HG02623 (cell line): ENCODE results near the gene TDRD12.
"Not testable (repeated sequence)": the region's sequence is repeated elsewhere in the genome, so short reads cannot be mapped to it uniquely, and the experiment has no call there.

Experiments used
- ATAC-seq: cut with Tn5 transposase; IDR thresholded peaks from one replicate; pipeline ENCODE4 v1.9.1; 2021; ENCODE audit warnings: moderate library complexity; ENCODE audit not compliant: unreplicated experiment

TDRD12 gene

DNA sequence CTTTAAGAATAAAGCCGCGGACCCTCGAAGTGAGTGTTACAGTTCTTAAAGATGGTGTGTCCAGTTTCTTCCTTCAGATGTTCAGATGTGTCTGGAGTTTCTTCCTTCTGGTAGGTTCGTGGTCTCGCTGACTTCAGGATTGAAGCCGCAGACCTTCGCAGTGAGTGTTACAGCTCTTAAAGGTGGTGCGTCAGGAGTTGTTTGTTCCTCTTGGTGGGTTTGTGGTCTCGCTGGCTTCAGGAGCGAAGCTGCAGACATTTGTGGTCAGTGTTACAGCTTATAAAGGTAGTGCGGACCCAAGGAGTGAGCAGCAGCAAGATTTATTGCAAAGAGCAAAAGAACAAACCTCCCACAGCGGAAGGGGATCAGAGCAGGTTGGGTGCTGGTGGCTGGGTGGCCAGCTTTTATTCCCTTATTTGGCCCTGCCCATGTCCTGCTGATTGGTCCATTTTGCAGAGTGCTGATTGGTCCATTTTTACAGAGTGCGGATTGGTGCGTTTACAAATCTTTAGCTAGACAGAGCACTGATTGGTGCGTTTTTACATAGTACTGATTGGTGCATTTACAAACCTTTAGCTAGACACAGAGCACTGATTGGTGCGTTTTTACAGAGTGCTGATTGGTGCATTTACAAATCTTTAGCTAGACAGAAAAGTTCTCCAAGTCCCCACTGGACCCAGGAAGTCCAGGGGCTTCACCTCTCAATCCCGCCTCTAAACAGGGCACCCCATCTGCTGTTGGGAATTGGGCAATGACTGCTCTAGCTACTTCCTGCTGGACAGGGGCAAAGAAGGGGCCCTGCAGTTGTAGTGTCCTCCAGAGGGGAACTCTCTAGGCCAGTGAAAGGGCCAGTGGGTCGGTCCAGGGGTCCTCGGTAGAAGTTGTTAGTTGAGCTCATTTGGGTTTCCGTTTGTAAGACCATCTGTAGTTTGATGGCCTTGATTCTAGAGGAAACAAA, 26.1 kb upstream of the TDRD12 start:
- not testable (repeated sequence) for ATAC-seq

DNA sequence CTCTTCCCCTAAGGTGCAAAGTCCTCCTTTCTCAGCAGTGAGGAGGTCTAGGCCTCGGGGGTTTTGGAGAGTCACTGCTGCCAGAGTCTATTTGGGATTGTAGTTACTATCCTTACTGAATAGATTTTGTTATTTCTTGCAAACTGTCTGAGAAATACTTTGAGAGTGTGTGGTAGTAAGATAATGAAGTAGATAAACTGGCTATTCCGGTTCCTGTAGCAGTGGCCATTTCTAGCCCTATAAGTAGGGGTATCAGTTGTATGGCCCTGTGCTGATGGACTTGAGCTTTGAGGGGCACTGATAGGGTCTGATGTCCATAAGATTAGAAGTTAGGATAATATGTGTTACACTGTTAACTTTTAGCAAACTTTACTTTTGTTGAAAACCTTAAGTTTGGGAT, 25.3 kb upstream of the TDRD12 start:
- ATAC-seq = not testable (repeated sequence)

DNA sequence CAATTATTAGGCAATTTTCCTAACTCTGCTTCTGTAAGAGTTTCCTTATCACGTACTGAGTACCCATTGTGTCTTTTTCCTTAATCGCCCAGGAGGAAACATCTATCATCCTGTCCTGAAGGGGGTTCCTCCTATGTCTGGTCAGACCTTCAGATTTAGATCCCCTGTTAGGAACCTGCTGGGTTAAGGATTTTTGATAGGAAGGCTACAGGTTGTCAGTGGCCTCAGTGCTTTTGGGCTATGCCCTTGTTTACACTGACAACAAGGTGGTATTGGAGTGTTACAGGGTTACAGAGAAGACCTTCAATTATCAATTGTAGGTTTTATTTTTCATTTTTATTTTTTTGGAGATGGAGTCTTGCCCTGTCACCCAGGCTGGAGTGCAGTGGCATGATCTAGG, 24.7 kb upstream of the TDRD12 start:
- ATAC-seq = not testable (repeated sequence)

DNA sequence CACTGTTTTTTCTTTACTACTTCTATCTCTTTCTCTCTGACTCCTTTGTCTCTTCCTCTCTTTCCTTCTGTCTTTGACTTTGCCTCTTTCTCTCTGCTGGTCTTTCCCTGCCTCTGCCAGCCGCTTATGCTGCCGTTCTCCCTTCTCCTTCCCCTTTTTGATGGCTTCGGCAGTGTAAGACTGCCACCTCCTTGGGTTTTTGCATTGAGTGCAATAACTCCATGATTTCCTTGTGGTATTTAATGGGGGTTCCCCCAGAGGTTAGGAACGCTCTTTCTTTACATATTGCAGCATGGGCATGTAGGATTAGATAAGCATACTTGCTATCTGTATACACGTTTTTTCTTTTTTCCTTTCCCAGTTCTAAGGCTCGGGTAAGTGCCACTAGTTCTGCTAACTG, 24.1 kb upstream of the TDRD12 start:
- ATAC-seq = not testable (repeated sequence)

DNA sequence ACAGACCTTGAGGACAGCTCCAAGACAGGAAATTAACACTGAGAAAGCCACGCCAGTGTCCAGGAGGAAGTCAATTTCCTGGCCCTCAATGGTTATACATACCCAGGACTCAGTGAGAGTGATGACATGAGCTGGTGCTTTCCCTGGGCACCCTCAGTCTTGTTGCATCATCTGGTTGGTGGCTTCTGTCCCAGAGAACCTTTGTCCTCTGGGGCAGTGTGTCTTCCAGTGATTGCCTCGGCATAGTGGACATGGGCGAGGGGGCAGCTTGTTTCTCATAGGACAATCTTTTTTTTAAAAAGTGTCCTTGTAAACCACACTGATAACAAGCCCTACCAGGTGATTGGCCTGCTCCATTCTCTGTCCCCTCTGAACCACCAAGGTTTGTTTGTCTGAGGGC, 22.8 kb upstream of the TDRD12 start:
- not testable (repeated sequence) for ATAC-seq

DNA sequence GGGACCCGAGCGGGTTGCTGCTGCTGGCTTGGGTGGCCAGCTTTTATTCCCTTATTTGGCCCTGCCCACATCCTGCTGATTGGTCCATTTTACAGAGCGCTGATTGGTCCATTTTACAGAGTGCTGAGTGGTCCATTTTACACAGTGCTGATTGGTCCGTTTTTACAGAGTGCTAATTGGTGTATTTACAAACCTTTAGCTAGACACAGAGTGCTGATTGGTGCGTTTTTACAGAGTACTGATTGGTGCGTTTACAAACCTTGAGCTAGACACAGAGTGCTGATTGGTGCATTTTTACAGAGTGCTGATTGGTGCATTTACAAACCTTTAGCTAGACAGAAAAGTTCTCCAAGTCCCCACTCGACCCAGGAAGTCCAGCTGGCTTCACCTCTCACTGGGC, 19.4 kb upstream of the TDRD12 start:
- ATAC-seq = not testable (repeated sequence)

DNA sequence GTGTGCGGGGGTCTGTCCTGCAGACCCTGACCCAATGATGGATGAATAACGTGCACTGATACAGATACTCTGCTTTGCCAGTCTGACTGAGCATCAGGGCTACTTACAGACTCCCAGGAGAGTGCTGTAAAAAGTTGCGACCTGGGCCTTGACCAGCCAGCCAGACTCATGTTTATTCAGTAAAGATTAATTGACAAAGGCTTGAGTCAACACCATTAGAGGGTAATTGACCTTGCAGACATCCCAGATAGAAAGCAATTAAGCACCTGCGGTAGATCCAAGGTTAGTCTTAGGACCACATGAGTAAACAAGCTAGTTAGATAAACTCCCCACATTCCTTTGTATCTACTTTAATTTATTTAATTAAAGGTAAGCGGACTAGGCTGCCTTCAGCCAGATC, 17.6 kb upstream of the TDRD12 start:
- ATAC-seq = no peak

DNA sequence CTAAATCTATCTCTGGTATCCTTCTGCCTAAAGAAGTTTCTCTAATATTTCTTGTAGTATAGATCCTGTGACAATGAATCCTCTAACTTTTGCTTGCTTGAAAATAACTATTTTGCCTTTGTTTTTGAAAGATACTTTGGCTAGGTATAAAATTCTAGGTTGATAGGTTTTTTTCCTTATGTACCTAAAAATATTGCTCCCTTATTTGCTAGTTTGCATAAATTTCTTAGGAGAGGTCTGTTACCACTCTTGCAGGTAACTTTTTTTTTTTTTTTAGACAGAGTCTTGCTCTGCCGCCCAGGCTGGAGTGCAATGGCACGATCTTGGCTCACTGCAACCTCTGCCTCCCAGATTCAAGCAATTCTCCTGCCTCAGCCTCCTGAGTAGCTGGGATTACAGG, 15.6 kb upstream of the TDRD12 start:
- ATAC-seq = not testable (repeated sequence)

DNA sequence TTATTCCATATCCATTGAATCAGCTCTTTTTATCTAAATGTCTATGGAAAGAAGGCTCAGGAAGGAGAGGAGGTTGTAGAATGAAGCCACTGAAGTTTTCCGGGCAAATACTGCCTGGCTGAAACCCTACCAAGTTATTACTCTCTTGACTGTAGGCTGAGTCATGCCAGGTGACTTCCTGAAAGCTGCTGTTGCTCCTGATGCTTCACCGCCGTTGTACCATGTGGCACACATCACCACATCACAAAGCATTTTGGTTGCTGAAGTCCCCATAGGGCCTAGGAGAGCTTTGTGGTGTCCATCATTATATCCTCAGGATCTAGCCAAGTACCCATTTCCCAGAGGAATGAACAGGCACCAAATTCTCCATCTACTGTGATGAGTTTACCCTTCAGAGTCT, 11.1 kb upstream of the TDRD12 start:
- ATAC-seq = no peak

DNA sequence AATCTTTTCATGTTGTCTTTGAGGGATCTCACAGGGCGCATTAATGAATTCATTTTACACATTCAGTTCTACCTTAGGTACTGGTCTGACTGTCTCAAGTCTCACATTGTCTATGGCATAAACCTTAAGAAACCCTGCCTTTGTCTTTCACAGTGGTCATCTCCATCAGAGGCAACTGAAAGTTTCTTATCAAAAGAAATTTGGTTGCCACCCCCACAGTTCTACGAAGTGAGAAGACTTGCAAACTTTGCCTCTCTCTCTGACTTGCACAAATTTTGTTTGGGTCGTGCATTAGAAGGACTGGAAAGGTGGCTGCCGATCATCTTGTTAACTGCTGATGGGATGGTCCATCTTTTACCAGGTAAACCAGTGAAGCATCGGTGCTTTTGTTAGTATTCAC, 10.5 kb upstream of the TDRD12 start:
- ATAC-seq = no peak

DNA sequence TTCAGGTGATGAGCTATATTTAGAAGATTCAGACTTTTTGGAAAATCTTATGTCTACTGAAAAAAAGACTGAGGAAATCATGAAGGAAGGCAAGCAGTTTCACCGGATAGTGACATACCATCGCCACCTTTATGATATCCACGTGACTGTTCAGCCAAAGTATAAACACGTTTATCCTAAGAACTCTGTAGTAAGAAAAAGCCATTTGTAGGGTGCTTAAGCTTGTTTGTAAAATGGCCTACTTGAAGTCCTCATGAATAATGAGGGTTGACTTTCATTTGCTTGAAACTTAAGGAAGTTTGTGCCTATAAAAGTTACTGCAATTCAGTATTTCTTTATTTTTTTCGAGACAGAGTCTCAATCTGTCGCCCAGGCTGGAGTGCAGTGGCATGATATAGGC, 7.8 kb upstream of the TDRD12 start:
- no peak for ATAC-seq

DNA sequence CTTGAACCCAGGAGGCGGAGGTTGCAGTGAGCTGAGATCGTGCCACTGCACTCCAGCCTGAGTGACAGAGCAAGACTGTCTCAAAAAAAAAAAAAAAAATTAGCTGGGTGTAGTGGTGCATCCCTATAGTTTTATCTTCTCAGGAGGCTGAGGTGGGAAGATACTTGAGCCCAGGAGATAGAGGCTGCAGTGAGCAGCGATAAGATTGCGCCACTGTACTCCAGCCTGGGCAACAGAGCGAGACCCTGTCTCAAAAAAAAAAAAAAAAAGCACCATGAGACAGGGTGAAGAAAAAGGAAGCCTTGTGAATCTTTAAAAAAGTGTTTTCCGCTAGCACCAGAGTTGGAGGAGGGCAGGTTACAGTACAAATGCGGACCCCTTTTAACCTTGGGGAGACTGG, 3.4 kb upstream of the TDRD12 start:
- not testable (repeated sequence) for ATAC-seq

DNA sequence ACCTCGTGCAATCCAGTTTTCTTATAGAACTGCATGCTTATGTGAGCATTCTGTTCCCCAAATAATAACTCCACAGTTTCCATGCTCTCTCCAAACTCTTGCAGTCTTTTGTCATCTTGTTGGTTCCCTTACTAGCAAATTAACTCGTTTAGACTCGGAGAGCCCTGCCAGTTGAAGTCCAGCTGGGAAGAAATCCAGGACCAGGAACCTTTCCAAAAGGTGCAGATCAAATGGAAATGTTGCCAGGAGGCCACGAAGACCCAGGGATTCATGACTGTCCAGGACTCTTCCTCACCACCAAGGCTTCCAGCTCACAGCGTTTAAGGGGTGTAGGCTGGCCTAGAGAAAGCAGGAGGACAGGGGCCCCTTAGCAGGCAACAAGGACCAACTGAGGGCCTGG, 2.1 kb upstream of the TDRD12 start:
- no peak for ATAC-seq

DNA sequence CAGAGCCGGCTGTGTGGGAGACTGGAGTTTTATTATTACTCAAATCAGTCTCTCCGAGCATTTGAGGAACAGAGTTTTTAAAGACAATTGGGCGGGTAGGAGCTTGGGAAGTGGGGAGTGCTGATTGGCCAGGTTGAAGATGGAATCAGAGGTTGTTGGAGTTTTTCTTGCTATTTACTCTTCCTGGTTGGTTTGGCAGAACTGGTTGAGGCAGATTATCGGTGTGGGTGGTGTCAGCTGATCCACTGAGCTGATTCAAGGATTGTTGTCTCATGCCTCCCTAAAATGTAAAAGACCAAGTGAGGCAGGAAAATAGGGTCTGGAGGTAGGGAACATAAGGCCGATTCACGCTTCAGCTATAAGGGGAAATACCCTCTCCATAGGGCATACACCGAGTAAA, 1.3 kb upstream of the TDRD12 start:
- ATAC-seq = no peak

DNA sequence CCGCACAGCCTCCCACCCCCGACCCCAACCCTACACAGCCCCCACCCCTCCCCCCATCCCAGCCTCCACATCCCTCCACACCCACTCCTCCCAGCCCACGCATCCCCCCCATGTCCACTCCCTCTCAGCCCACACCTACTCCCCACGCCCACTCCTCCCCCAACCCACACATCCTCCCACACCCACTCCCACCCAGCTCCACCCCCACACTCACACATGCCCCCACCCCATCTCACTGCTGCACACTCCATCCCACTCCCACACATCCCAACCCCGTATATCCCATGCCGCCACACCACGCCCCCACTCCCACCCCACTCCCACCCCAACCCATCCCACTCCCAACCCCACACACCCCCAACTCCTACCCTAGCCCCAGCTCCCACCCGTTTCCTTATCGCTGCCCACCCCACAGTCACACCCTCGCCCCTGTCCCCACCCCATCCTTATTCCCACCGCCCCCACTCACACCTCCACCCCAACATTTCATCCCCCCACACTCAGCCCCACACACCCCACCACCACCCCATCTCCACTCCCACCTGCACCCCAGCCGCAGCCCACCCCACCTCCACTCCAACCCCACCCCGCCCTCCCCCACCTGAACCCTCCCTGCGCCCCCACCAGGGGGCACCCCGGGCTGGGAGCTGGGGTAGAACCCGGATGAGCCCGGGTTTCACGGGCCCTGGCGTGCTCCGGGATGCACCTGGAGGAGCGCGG, 809 bp downstream of the TDRD12 start:
- ATAC-seq = no peak

DNA sequence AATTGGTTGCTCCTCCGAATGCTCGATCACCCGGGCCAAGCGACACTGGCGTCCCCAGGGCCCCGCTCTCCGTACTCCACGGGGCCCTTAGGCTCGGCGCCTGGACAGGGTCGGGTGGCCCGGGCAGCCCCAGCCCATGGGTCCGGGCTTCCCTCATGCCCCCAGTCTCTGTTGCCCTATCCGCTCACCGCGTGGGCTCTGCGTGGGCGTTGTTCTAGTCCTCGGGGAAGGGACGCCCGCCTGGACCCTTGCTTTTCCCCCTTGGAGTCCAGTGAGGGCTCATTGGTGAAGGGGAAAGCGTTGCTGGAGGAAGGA, 1.3 kb downstream of the TDRD12 start:
- ATAC-seq = no peak

DNA sequence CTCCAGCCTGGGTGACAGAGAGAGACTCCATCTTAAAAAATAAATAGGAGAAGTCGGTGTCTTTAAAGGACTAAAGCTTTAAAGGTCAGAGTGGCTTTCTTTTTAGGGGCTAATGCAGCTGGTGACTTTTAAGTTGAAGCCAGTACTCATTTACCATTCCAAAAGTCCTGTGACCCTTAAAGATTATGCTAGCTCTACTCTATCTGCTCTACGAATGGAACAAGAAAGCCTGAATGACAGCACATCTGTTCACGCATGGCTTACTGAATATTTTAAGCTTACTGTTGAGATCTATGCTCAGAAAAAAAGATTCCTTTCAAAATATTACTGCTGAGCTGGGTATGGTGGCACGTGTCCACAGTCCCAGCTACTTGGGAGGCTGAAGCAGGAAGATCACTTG, 16.4 kb downstream of the TDRD12 start:
- ATAC-seq = no peak

DNA sequence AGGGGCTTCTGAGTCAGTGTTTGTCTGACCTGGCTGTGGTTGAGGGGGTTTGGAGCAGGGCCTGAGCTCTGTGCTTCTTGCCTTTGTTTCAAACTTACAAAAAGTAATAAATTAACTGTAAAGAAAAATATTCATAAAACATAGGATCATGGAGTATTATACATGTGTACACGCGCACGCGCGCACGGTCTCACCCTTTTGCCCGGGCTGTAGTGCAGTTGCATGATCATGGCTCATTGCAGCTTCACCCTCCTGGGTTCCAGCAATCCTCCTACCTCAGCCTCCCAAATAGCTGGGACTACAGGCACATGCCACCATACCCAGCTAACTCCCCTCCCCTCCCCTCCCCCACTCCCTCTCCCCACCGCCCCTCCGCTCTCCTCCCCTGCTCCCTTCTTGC, 23.5 kb downstream of the TDRD12 start:
- no peak for ATAC-seq

DNA sequence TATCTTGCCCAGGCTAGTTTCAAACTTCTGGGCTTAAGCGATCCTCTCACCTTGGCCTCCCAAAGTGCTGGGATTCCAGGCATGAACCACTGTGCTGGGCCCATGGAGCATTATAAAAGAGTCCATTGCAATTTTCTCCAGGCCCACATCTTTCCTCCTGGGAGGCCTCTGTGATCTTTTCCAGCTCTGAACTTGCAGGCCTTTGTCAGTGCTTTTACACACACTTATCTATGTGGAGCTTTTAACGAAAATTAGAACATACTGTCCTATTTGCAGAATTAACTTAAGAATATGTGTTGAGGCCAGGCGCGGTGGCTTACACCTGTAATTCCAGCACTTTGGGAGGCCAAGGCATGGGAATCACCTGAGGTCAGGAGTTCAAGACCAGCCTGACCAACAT, 23.9 kb downstream of the TDRD12 start:
- ATAC-seq = no peak

DNA sequence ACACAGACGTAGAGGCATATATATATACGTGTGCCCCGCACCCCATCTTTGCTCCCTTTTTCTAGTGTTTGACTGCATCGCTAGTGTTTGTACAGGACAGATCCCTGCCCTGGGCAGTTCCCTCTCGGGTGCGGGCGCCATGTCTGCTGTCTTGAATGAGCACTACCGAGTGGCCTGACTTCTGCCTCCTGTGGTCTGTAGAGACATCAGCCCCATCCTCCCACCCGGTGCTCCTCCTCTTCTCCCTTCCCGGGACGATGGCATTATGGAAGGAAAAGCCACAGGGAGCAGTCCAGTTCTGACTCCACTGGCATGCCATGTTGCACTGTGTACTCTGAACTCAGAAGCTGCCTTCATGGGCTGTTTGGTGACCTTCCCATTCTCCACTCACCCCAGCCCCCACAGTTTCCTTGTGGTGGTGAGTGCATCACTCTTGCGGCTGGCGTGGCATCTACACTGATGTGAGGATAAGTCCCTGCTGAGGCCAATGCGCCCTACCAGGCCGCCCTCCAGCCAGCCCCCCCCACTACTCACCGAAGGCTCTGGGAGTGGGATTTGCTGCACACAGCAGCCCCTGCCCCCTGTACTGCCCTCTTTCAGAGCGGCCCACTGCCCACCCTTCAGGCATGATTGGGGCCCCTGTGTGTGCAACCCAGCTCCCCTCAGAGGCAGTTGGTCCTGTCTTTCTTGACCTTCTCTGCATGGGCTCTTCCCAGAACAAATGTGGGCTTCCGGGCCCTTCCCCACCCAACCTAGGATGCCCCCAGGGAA, 25.2 kb downstream of the TDRD12 start:
- ATAC-seq = no peak

DNA sequence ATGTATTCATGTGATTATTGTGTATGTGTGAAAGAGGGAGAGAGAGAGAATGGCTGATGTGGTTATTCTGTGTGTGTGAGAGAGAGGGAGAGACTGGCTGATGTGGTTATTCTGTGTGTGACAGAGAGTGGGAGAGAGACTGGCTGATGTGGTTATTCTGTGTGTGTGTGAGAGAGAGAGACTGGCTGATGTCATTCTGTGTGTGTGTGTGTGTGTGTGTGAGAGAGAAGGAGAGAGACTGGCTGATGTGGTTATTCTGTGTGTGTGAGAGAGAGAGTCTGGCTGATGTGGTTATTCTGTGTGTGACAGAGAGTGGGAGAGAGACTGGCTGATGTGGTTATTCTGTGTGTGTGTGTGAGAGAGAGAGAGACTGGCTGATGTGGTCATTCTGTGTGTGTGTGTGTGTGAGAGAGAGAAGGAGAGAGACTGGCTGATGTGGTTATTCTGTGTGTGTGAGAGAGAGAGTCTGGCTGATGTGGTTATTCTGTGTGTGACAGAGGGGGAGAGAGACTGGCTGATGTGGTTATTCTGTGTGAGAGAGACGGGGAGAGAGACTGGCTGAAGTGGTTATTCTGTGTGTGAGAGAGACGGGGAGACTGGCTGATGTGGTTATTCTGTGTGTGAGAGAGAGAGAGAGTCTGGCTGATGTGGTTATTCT, 26.2 kb downstream of the TDRD12 start:
- not testable (repeated sequence) for ATAC-seq
